Tibial artery (tissue), 4 donors: ENCODE data around the gene PTPRR.

Experiments used
- DNase-seq, 2 donors: peaks; one replicate each; pipeline ENCODE4 v3.0.0-alpha.2; 2019
- H3K27ac ChIP-seq, 2 donors: fragments of 200-600 bp; sonication (generic) in 1 of 2; 1 replicate in 1 of 2; 2 replicates in 1 of 2; pipeline ENCODE4 v1.5.1; 2018 to 2019; ENCODE audit warnings: mild to moderate bottlenecking in 1 of 2
- H3K27me3 ChIP-seq, 2 donors: fragments of 200-600 bp; sonication (generic) in 1 of 2; one replicate each; pipeline versions ENCODE4 v1.5.1 to v1.6.0; 2016 to 2019
- H3K36me3 ChIP-seq, 3 donors: fragments of 200-600 bp; sonication (generic) in 2 of 3; one replicate each; pipeline ENCODE4 v1.5.1; 2016 to 2019; ENCODE audit warnings: mild to moderate bottlenecking in 2 of 3
- H3K4me1 ChIP-seq, 4 donors: fragments of 200-600 bp; sonication (generic) in 2 of 4; 1 replicate in 3 of 4; 2 replicates in 1 of 4; pipeline ENCODE4 v1.5.1; 2016 to 2019
- H3K4me3 ChIP-seq, 2 donors: fragments of 200-600 bp; sonication (generic) in 1 of 2; 1 replicate in 1 of 2; 2 replicates in 1 of 2; pipeline ENCODE4 v1.5.1; 2018 to 2019; ENCODE audit warnings: mild to moderate bottlenecking in 2 of 2
- H3K9me3 ChIP-seq, 3 donors: fragments of 200-600 bp; sonication (generic) in 1 of 3; one replicate each; pipeline ENCODE4 v1.5.1; 2016 to 2019
- intact Hi-C: fragments of 100-400 bp; cut with DNase I; formaldehyde crosslinking; loops from one replicate; pipeline ENCODE4 v1.15.0; 2023; ENCODE audit warnings: low total_unique reads
- TF ChIP-seq, protein P1 (sequence below), 2 experiments: fragments of 200-600 bp in 1 of 2; fragments of 450-650 bp in 1 of 2; IDR thresholded peaks; one replicate each; pipeline ENCODE4 v1.5.1; 2017 to 2019; ENCODE audit warnings: antibody characterized with exemption in 2 of 2, mild to moderate bottlenecking in 1 of 2, moderate library complexity in 1 of 2

PTPRR gene

DNA sequence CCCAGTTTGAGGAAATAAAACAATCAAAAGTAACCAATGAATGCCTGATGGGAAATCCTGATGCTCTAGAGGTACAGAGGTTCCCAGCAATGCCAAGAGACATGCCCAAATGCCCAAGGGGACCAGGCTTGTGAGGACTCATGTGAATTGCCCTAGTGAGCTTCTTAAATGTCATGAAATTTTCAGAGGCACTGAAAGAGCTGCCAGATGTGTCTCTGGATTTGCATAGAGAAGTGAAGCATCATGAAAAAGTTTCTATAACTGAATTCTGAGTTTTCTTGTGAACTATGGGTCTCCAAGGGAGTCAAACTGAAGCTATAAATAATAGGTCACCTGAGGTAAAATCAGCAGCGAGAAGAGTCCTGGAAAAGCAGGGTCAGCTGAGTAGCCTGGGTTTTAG is 9.9 kb downstream of the PTPRR start:
- Histone ChIP-seq H3K27me3 (no peaks in the 10 kb centered on the region), H3K9me3 (no peaks in the 10 kb centered on the region), H3K27ac (no peak overlapping the region), H3K4me3 (no peak overlapping the region), H3K36me3 (no peaks in the 10 kb centered on the region), H3K4me1 (no peaks in the 10 kb centered on the region)
- no peak for DNase-seq
- TF ChIP-seq, protein P1, sequence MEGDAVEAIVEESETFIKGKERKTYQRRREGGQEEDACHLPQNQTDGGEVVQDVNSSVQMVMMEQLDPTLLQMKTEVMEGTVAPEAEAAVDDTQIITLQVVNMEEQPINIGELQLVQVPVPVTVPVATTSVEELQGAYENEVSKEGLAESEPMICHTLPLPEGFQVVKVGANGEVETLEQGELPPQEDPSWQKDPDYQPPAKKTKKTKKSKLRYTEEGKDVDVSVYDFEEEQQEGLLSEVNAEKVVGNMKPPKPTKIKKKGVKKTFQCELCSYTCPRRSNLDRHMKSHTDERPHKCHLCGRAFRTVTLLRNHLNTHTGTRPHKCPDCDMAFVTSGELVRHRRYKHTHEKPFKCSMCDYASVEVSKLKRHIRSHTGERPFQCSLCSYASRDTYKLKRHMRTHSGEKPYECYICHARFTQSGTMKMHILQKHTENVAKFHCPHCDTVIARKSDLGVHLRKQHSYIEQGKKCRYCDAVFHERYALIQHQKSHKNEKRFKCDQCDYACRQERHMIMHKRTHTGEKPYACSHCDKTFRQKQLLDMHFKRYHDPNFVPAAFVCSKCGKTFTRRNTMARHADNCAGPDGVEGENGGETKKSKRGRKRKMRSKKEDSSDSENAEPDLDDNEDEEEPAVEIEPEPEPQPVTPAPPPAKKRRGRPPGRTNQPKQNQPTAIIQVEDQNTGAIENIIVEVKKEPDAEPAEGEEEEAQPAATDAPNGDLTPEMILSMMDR (IDR thresholded peaks at IDR 0.05) = no peak
- intact Hi-C loops = no loop called here

DNA sequence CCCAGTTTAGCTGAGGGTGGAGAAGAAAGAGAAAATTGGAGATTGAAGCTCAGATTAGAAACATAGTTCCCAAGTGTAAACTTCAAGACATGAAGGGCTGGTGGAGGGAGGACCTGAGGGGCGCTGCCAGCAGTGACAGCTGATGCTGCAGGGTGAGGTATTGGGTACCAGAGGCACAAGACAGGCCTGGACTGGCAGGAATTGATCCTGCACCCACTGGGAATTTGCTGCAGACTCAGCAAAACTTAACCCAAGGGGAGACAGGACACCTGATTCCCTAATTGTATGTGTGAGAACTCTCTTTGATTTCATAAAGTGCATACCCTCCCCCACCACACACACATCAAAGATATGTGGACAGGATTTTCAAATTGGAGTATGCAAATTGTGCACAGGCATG is 11.6 kb downstream of the PTPRR start:
- no peak for DNase-seq
- Histone ChIP-seq H3K27ac (no peak overlapping the region), H3K4me3 (no peak overlapping the region), H3K36me3 (no peaks in the 10 kb centered on the region), H3K4me1 (no peaks in the 10 kb centered on the region), H3K9me3 (no peaks in the 10 kb centered on the region), H3K27me3 (no peaks in the 10 kb centered on the region)
- TF ChIP-seq, protein P1 (IDR thresholded peaks at IDR 0.05) = no peak
- intact Hi-C loops = no loop called here

DNA sequence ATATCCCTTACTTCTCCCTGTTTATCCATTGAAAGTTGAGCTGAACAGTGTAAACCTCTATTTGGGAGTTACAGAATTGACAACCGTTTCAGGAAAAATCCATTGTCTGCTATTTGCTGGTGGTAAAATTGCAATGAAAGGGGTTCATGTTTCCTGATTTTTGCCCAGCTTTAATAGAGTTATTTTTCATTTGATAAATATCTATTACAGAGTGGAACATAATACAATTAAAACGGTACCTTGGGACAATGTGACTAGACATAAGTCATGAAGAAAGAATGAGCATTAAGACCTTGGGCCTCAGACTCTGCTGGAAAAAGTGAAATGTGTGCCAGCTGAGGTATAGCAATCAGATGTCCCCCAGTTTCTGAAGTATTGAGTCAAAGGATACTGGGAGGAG is 13.1 kb downstream of the PTPRR start:
- H3K4me3 ChIP-seq = no peak overlapping the region
- H3K27ac ChIP-seq = no peak overlapping the region

GRCh38 chr12:70895956-70896355 is 24.6 kb downstream of the PTPRR start:
- DNase-seq = no peak
- no peaks in the 10 kb centered on the region for H3K27me3 ChIP-seq
- H3K9me3 ChIP-seq = no peaks in the 10 kb centered on the region
- no peak overlapping the region for H3K4me3 ChIP-seq
- H3K36me3 ChIP-seq = no peaks in the 10 kb centered on the region
- TF ChIP-seq, protein P1 (IDR thresholded peaks at IDR 0.05) = no peak
- no peak overlapping the region for H3K27ac ChIP-seq
- intact Hi-C loops = no loop called here
- H3K4me1 ChIP-seq = no peaks in the 10 kb centered on the region

More for the DNA sequence above, 13.1 kb downstream of the PTPRR start:
- intact Hi-C loops = no loop called here
- no peaks in the 10 kb centered on the region for H3K9me3 ChIP-seq
- no peaks in the 10 kb centered on the region for H3K36me3 ChIP-seq
- H3K4me1 ChIP-seq = no peaks in the 10 kb centered on the region
- no peak for DNase-seq
- TF ChIP-seq, protein P1 (IDR thresholded peaks at IDR 0.05) = no peak
- H3K27me3 ChIP-seq = no peaks in the 10 kb centered on the region

DNA sequence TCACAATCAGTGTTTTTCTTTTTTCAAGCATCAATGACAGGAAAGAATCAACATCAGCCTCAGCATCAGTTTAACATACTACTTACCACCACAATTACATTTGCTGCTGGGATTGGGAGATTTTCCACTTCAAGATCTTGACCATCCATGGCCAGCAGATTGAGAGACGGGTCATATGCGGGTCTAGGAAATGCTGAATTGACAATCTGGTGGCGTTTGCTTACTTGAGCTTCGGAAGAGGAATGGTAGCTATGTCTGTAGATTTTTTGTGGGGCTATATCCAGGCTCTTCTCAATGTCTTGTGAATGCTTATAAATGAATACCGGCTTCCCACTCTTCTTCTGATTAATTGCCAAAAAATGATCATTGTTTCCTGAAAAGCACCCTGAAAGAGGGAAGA is 27.9 kb downstream of the PTPRR start:
- Histone ChIP-seq H3K4me1 (no peaks in the 10 kb centered on the region), H3K27me3 (no peaks in the 10 kb centered on the region), H3K27ac (no peak overlapping the region), H3K4me3 (no peak overlapping the region), H3K9me3 (no peaks in the 10 kb centered on the region), H3K36me3 (no peaks in the 10 kb centered on the region)
- no peak for DNase-seq
- TF ChIP-seq, protein P1 (IDR thresholded peaks at IDR 0.05) = no peak
- intact Hi-C loops = no loop called here
